NCI-H2029 treated with DMSO at 0.1 percent for 48 hours (cell line): ENCODE results near the gene CRLF1.

Source experiments
- DNase-seq: peaks from one replicate; lab custom pipeline; 2025; lab: John Stamatoyannopoulos, UW

CRLF1 gene

GRCh38 chr19:18636183-18636968 is 29.8 kb upstream of the CRLF1 start:
- DNase-seq = peak; percentile 97

GRCh38 chr19:18635831-18636182 is 29.2 kb upstream of the CRLF1 start:
- DNase-seq = no peak

- DNase-seq = no peak
Measured at GRCh38 chr19:18634612-18635297, 28.2 kb upstream of the CRLF1 start.

- no peak for DNase-seq
Measured at GRCh38 chr19:18633321-18633720, 26.7 kb upstream of the CRLF1 start.

- no peak for DNase-seq
Measured at GRCh38 chr19:18629166-18630088, 22.8 kb upstream of the CRLF1 start.

GRCh38 chr19:18626906-18627305 is 20.3 kb upstream of the CRLF1 start:
- DNase-seq = no peak

GRCh38 chr19:18620902-18621301 is 14.3 kb upstream of the CRLF1 start:
- DNase-seq = no peak

GRCh38 chr19:18620311-18620710 is 13.7 kb upstream of the CRLF1 start:
- no peak for DNase-seq

- no peak for DNase-seq
Measured at GRCh38 chr19:18618236-18618635, 11.6 kb upstream of the CRLF1 start.

- DNase-seq = no peak
Measured at GRCh38 chr19:18617562-18617961, 11.0 kb upstream of the CRLF1 start.

GRCh38 chr19:18616023-18616422 is 9.4 kb upstream of the CRLF1 start:
- no peak for DNase-seq

- no peak for DNase-seq
Measured at GRCh38 chr19:18613589-18614234, 7.1 kb upstream of the CRLF1 start.

- no peak for DNase-seq
Measured at GRCh38 chr19:18612772-18613588, 6.4 kb upstream of the CRLF1 start, which contains the start of gene TMEM59L. TSS of gene TMEM59L (plus strand) at chr19:18612870. CDS start at chr19:18612959, 89 bp downstream.

GRCh38 chr19:18612051-18612771 is 5.6 kb upstream of the CRLF1 start:
- DNase-seq = no peak

- DNase-seq = no peak
Measured at GRCh38 chr19:18611327-18612050, 4.9 kb upstream of the CRLF1 start.

GRCh38 chr19:18610556-18611326 is 4.1 kb upstream of the CRLF1 start:
- DNase-seq = no peak

- DNase-seq = no peak
Measured at GRCh38 chr19:18610245-18610555, 3.6 kb upstream of the CRLF1 start.

GRCh38 chr19:18609717-18610051 is 3.1 kb upstream of the CRLF1 start:
- no peak for DNase-seq
